Adrenal gland (tissue), 12 donors: ENCODE results near the gene AHRR. TPM values are rescaled to one million over a fixed set of nuclear protein-coding genes. Genes with fewer than 3 reads are reported as not detected.

Experiments
- DNase-seq, 7 donors: peaks; one replicate each; pipeline ENCODE4 v3.0.0-alpha.2; 2019 to 2020
- H3K27ac ChIP-seq, 5 donors: fragments of 200-600 bp; sonication (generic) in 4 of 5; 1 replicate in 3 of 5; 2 replicates in 2 of 5; pipeline versions ENCODE4 v1.5.1 to v1.8.0; 2016 to 2020; ENCODE audit warnings: mild to moderate bottlenecking in 1 of 5
- H3K27me3 ChIP-seq: fragments of 200-600 bp; 2 replicates; pipeline ENCODE4 v1.8.0; 2021
- H3K36me3 ChIP-seq, 2 donors: fragments of 200-600 bp; replicated peaks in 1 of 2; 1 replicate in 1 of 2; 2 replicates in 1 of 2; pipeline versions ENCODE4 v1.5.1 to v1.8.0; 2018 to 2022
- H3K4me1 ChIP-seq, 2 donors: fragments of 200-600 bp; replicated peaks in 1 of 2; 1 replicate in 1 of 2; 2 replicates in 1 of 2; pipeline versions ENCODE4 v1.5.1 to v1.8.0; 2018 to 2021
- H3K4me3 ChIP-seq, 4 donors: fragments of 200-600 bp; sonication (generic) in 3 of 4; one replicate each; pipeline ENCODE4 v1.5.1; 2016 to 2018
- H3K9me3 ChIP-seq, 3 donors: fragments of 200-600 bp; sonication (generic) in 1 of 3; replicated peaks in 1 of 3; 1 replicate in 2 of 3; 2 replicates in 1 of 3; pipeline versions ENCODE4 v1.5.1 to v1.8.0; 2016 to 2021
- POLR2A ChIP-seq, 2 donors: fragments of 450-650 bp; IDR thresholded peaks; one replicate each; pipeline ENCODE4 v1.6.1; 2017; ENCODE audit warnings: antibody characterized with exemption in 2 of 2, mild to moderate bottlenecking in 2 of 2, moderate library complexity in 1 of 2
- WGBS, 4 donors: extraction: QIAGEN DNeasy Blood & Tissue Kit in 2 of 4; methylation state at CpG; one replicate each; pipeline versions ENCODE4 v1.1.5 to v1.1.7; 2013 to 2017; 5-methylcytosine and 5-hydroxymethylcytosine counted together
- intact Hi-C, 2 donors: fragments of 100-400 bp; cut with DNase I; formaldehyde crosslinking; loops; one replicate each; pipeline versions ENCODE4 v1.14.1 to v1.15.0; 2022 to 2023
- polyA plus RNA-seq, 3 donors: library from polyadenylated mRNA; stranded (reverse); fragments of 200-250 nt in 2 of 3; fragments of 350-450 nt in 1 of 3; fragmentation: Illumina TruSeq in 1 of 3; extraction: RNeasy Lipid Tissue Mini Kit (QIAGEN cat#74804) in 1 of 3; gene quantifications; one replicate each; pipeline ENCODE4 v1.2.3, GENCODE V29; 2013 to 2014
- total RNA-seq, 9 donors: library from RNA; depleted of rRNA in 4 of 9; stranded (reverse); fragments of >200 nt in 4 of 9; fragments of 120-200 nt in 1 of 9; fragmentation: NEBNext Ultra II Directional in 1 of 9; extraction: Animal tissue kit (Norgen Biotek cat#: 25700) in 1 of 9; gene quantifications; one replicate each; pipeline versions ENCODE4 v1.1.0 to v1.2.4, GENCODE V29; 2013 to 2023
- TF ChIP-seq, protein P1 (sequence below), 6 experiments: fragments of 450-650 bp in 4 of 6; fragments of 200-600 bp in 2 of 6; sonication (generic) in 1 of 6; IDR thresholded peaks; 1 replicate in 5 of 6; 2 replicates in 1 of 6; pipeline versions ENCODE4 v1.5.1 to v1.8.0; 2016 to 2021; ENCODE audit warnings: antibody characterized with exemption in 6 of 6, mild to moderate bottlenecking in 2 of 6, moderate library complexity in 1 of 6
- donor health status: healthy with polysubstance abuse.
- donor health status: Bipolar disorder and iron deficiency.
- donor health status: DM: yes; HTN: yes; CAD: no.
- donor health status: DM: no; HTN: no; CAD: no.
- donor health status: DM: no; HTN: no; CAD: no.
- donor health status: DM: yes; HTN: yes; CAD: no.

The AHRR gene
- total and polyA plus RNA-seq, 12 donors = 0.17 to 3.6 (median 0.99) TPM

DNA sequence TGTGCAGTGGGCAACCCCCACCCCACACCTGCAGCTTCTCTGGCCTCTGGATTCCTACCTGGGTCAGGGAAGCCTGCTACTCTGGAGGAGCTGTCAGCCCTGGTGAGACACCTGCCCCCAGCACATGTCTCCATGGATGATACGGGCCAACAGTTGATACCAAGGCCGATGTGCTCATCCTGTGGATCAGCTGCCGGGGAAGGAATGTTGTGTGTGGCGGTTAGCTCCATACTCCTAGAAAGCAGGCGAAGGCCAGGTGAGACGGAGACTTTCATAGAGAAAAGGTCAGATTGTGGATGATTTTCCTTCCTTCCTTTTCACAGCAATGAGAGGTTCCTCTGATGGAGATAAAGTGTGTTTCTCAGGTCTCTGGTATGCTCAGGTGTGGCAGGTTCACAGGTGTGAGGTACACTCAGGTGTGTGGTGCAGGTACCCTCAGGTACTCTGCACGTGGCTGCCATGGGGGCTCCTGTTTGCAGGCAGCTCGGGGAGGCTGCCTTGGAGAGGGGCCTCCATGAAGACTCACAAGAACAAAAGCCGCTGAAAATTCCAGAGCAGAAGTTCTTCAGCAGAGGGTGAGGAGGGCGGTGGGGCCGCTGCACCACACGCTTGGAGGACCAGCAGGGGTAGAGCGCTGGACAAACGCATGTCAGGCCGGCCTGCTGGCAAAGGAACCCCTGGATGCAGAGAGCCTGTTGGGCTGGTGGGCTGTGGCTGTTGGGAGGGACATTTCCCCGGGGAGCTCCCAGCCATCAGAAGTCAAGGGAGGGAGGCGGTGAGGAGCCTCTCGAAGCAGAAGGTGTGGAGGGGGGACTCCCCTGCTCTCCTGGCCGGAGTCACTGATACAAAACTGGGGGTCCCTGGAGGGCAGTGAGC lies 5.1 kb upstream of the AHRR start:
- peaks cover 7 to 9% of the 10 kb centered on the region in 2 donors for H3K4me1 ChIP-seq
- no peak overlapping the region for H3K27ac ChIP-seq
- H3K4me3 ChIP-seq = no peak overlapping the region
- H3K27me3 ChIP-seq = peaks cover 12% of the 10 kb centered on the region
- no peak for TF ChIP-seq POLR2A (IDR thresholded peaks at IDR 0.05)
- TF ChIP-seq, protein P1, sequence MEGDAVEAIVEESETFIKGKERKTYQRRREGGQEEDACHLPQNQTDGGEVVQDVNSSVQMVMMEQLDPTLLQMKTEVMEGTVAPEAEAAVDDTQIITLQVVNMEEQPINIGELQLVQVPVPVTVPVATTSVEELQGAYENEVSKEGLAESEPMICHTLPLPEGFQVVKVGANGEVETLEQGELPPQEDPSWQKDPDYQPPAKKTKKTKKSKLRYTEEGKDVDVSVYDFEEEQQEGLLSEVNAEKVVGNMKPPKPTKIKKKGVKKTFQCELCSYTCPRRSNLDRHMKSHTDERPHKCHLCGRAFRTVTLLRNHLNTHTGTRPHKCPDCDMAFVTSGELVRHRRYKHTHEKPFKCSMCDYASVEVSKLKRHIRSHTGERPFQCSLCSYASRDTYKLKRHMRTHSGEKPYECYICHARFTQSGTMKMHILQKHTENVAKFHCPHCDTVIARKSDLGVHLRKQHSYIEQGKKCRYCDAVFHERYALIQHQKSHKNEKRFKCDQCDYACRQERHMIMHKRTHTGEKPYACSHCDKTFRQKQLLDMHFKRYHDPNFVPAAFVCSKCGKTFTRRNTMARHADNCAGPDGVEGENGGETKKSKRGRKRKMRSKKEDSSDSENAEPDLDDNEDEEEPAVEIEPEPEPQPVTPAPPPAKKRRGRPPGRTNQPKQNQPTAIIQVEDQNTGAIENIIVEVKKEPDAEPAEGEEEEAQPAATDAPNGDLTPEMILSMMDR (IDR thresholded peaks at IDR 0.05) = no peak
- DNase-seq = peak in 1 of 7 donors; percentile 44
- 86 to 92% (median 89%) methylated on average over 16 to 19 of the region's 19 CpGs for WGBS, 4 donors
- peaks cover 0 to 30% of the 10 kb centered on the region in 2 donors for H3K36me3 ChIP-seq
- H3K9me3 ChIP-seq = no peaks in the 10 kb centered on the region
- intact Hi-C loops = no loop called here

DNA sequence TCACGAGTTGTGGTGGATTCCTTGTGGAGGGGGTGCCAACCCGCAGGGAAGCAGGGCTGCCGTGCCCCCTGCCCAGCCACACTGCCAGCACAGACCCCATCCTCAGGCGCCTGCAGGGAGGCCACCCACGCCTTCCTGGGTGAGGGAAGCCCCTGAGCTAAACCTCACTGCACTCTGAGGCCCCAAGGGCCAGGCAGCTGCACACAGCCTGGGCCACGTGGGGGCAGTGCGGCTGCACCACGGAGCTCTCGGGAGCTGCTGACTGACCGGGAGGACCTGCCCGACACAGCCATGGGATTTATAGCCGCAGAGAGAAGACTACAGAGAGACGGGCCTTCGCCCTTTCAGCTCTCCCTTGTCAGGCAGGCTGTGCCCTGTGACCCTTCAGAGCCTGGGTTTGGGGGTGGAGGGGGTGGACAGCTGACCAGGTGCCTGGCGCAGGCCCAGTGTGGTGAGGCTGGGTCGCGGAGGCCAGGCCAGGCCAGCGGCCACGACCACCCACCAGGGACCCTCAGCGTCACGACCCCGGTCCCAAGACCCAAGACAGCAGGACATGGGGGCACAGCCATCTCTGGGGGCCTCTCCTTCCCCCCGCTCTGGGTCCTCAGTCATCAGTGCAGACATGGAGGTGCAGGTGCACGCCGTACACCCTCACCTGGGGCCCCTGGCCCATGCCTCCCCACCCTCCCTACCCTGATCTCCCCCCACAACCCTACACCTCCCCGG lies 4.3 kb upstream of the AHRR start:
- intact Hi-C loops = no loop called here
- 58 to 62% methylated on average over 26 of the region's 26 CpGs; no CpG with 5 or more reads in 2 of the 4 donors for WGBS, 4 donors
- TF ChIP-seq POLR2A (IDR thresholded peaks at IDR 0.05) = no peak
- TF ChIP-seq, protein P1 (IDR thresholded peaks at IDR 0.05) = peak in 4 of 6 experiments; percentile 8 to 54 (median 24)
- Histone ChIP-seq H3K9me3 (no peaks in the 10 kb centered on the region), H3K27me3 (peaks cover 18% of the 10 kb centered on the region), H3K36me3 (peaks cover 0 to 30% of the 10 kb centered on the region in 2 donors), H3K4me1 (peaks cover 6 to 15% of the 10 kb centered on the region in 2 donors), H3K4me3 (no peak overlapping the region), H3K27ac (no peak overlapping the region)
- peak in 3 of 7 donors; percentile 29 to 62 (median 51) for DNase-seq

DNA sequence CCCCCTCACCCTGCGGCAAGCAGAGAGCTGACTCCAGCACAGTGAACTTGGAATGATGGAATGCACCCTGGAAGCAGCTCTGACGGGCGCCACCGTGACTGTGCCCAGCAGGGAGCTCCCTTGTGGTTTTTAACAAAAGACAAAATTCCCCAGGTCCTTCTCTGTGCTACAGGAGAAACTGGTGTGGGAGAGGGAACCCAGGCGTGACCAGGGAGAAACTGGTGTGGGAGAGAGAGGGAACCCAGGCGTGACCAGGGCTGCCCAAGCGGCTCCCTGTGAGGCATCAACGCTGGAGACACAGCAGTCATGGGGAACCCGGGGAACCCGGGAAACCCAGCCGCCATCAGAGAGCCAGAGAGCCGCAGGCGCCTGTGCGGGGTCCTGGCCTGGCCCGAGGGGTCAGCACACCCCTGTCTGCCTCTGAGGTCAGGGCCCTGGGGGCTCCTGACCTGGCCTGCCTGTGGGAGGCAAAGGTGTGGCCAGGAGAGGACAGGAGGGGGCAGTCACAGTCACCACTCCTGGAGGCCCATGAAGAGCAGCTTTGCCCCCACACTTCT lies 3.1 kb upstream of the AHRR start:
- peaks cover 0 to 28% of the 10 kb centered on the region in 2 donors for H3K36me3 ChIP-seq
- H3K27me3 ChIP-seq = peaks cover 18% of the 10 kb centered on the region
- H3K9me3 ChIP-seq = no peaks in the 10 kb centered on the region
- H3K4me1 ChIP-seq = peaks cover 6 to 17% of the 10 kb centered on the region in 2 donors
- no peak overlapping the region for H3K27ac ChIP-seq
- intact Hi-C loops = no loop called here
- no peak for TF ChIP-seq POLR2A (IDR thresholded peaks at IDR 0.05)
- TF ChIP-seq, protein P1 (IDR thresholded peaks at IDR 0.05) = no peak
- 31 to 40% (median 38%) methylated on average over 3 to 15 of the region's 15 CpGs for WGBS, 4 donors
- no peak overlapping the region for H3K4me3 ChIP-seq
- DNase-seq = no peak
